Skeletal muscle tissue (tissue), 4 donors: Measurements from ENCODE around the gene GRAP2. TPM values are rescaled to one million over a fixed set of nuclear protein-coding genes. Genes with fewer than 3 reads are reported as not detected.

ENCODE experiments used
- H3K27ac ChIP-seq: one replicate; pipeline ENCODE4 v1.7.0; 2013; ENCODE audit warnings: mild to moderate bottlenecking, low read depth, low read length, inconsistent platforms
- H3K27me3 ChIP-seq, 3 donors: one replicate each; pipeline ENCODE4 v1.7.0; 2013; ENCODE audit warnings: low read length in 3 of 3; ENCODE audit not compliant: control insufficient read depth in 3 of 3, insufficient read depth in 3 of 3
- H3K36me3 ChIP-seq, 3 donors: one replicate each; pipeline ENCODE4 v1.7.0; 2013; ENCODE audit warnings: low read length in 3 of 3; ENCODE audit not compliant: control insufficient read depth in 3 of 3, insufficient read depth in 3 of 3
- H3K4me1 ChIP-seq, 3 donors: one replicate each; pipeline ENCODE4 v1.7.0; 2013; ENCODE audit warnings: low read length in 3 of 3, mild to moderate bottlenecking in 3 of 3; ENCODE audit not compliant: control insufficient read depth in 3 of 3, insufficient read depth in 3 of 3
- H3K4me3 ChIP-seq, 3 donors: one replicate each; pipeline ENCODE4 v1.7.0; 2013; ENCODE audit warnings: low read length in 3 of 3
- H3K9ac ChIP-seq, 3 donors: one replicate each; pipeline ENCODE4 v1.7.0; 2013; ENCODE audit warnings: low read length in 3 of 3, mild to moderate bottlenecking in 3 of 3, moderate library complexity in 2 of 3, low read depth in 1 of 3
- H3K9me3 ChIP-seq, 3 donors: one replicate each; pipeline ENCODE4 v1.7.0; 2013; ENCODE audit warnings: low read length in 3 of 3; ENCODE audit not compliant: control insufficient read depth in 3 of 3
- total RNA-seq: library from RNA; depleted of rRNA; stranded (reverse); fragments of >200 nt; gene quantifications from one replicate; pipeline ENCODE4 v1.2.3, GENCODE V29; 2014
- donor health status: Osteomylitis.

GRAP2 gene
- total RNA-seq, 1 donor from 2014 or later: under 0.01 TPM

GRCh38 chr22:39941601-39942000, 40.7 kb downstream of the GRAP2 start:
- Histone ChIP-seq H3K4me1 (no peaks in the 10 kb centered on the region), H3K4me3 (no peak overlapping the region), H3K27me3 (peaks cover 2 to 18% (median 12%) of the 10 kb centered on the region in 3 donors), H3K27ac (no peak overlapping the region), H3K36me3 (no peaks in the 10 kb centered on the region), H3K9ac (no peak overlapping the region), H3K9me3 (no peaks in the 10 kb centered on the region)

GRCh38 chr22:39942439-39943230, 41.8 kb downstream of the GRAP2 start:
- Histone ChIP-seq H3K4me1 (no peaks in the 10 kb centered on the region), H3K9me3 (no peaks in the 10 kb centered on the region), H3K27me3 (peaks cover 0 to 18% (median 6%) of the 10 kb centered on the region in 3 donors), H3K36me3 (no peaks in the 10 kb centered on the region), H3K27ac (no peak overlapping the region), H3K4me3 (no peak overlapping the region), H3K9ac (no peak overlapping the region)

- Histone ChIP-seq H3K27ac (no peak overlapping the region), H3K4me1 (no peaks in the 10 kb centered on the region), H3K9me3 (no peaks in the 10 kb centered on the region), H3K36me3 (no peaks in the 10 kb centered on the region), H3K4me3 (no peak overlapping the region), H3K27me3 (peaks cover 0 to 14% (median 6%) of the 10 kb centered on the region in 3 donors), H3K9ac (no peak overlapping the region)
These were observed 42.5 kb downstream of the GRAP2 start for GRCh38 chr22:39943337-39943736.

GRCh38 chr22:39943953-39944872, 43.3 kb downstream of the GRAP2 start:
- Histone ChIP-seq H3K4me3 (no peak overlapping the region), H3K27me3 (peaks cover 0 to 9% (median 0%) of the 10 kb centered on the region in 3 donors), H3K36me3 (no peaks in the 10 kb centered on the region), H3K9ac (no peak overlapping the region), H3K27ac (no peak overlapping the region), H3K9me3 (no peaks in the 10 kb centered on the region), H3K4me1 (no peaks in the 10 kb centered on the region)

- H3K36me3 ChIP-seq: no peaks in the 10 kb centered on the region
- H3K9ac ChIP-seq: no peak overlapping the region
- no peak overlapping the region for H3K27ac ChIP-seq
- H3K9me3 ChIP-seq: no peaks in the 10 kb centered on the region
- H3K4me1 ChIP-seq: no peaks in the 10 kb centered on the region
- H3K27me3 ChIP-seq: peaks cover 0 to 7% (median 0%) of the 10 kb centered on the region in 3 donors
- no peak overlapping the region for H3K4me3 ChIP-seq
These were observed 45.2 kb downstream of the GRAP2 start for GRCh38 chr22:39946126-39946502.

- Histone ChIP-seq H3K27me3 (peaks cover 0 to 6% (median 0%) of the 10 kb centered on the region in 3 donors), H3K4me3 (no peak overlapping the region), H3K4me1 (no peaks in the 10 kb centered on the region), H3K36me3 (no peaks in the 10 kb centered on the region), H3K9me3 (no peaks in the 10 kb centered on the region), H3K9ac (no peak overlapping the region), H3K27ac (no peak overlapping the region)
These were observed 45.8 kb downstream of the GRAP2 start for GRCh38 chr22:39946503-39947219.

- Histone ChIP-seq H3K4me3 (no peak overlapping the region), H3K27me3 (peaks cover 0 to 6% (median 3%) of the 10 kb centered on the region in 3 donors), H3K9me3 (no peaks in the 10 kb centered on the region), H3K9ac (no peak overlapping the region), H3K27ac (no peak overlapping the region), H3K4me1 (no peaks in the 10 kb centered on the region), H3K36me3 (no peaks in the 10 kb centered on the region)
These were observed 46.6 kb downstream of the GRAP2 start for GRCh38 chr22:39947220-39948216.

- H3K4me1 ChIP-seq: peaks cover 0 to 2% (median 0%) of the 10 kb centered on the region in 3 donors
- H3K4me3 ChIP-seq: no peak overlapping the region
- H3K36me3 ChIP-seq: no peaks in the 10 kb centered on the region
- H3K9ac ChIP-seq: no peak overlapping the region
- peaks cover 0 to 3% (median 3%) of the 10 kb centered on the region in 3 donors for H3K27me3 ChIP-seq
- H3K27ac ChIP-seq: no peak overlapping the region
- H3K9me3 ChIP-seq: no peaks in the 10 kb centered on the region
These were observed 49.3 kb downstream of the GRAP2 start for GRCh38 chr22:39949964-39950737.
